Measurements from ENCODE around the gene AKAP6.

Gene AKAP6

GRCh38 chr14:32531942-32532515 lies 202.9 kb downstream of the AKAP6 start:
- no peak for DNase-seq (ENCODE audit: low read depth in 3 of 3, low spot score in 1 of 3)

- no peak for DNase-seq (ENCODE audit: low read depth in 3 of 3, low spot score in 1 of 3)
Observed at GRCh38 chr14:32534145-32534544, 205.0 kb downstream of the AKAP6 start.

- no peak for DNase-seq (ENCODE audit: low read depth in 3 of 3, low spot score in 1 of 3)
Observed at GRCh38 chr14:32536175-32536574, 207.1 kb downstream of the AKAP6 start.

- no peak for DNase-seq (ENCODE audit: low read depth in 3 of 3, low spot score in 1 of 3)
Observed at GRCh38 chr14:32537166-32537565, 208.1 kb downstream of the AKAP6 start.

- DNase-seq (ENCODE audit: low read depth in 3 of 3, low spot score in 1 of 3) = no peak
Observed at GRCh38 chr14:32542507-32542906, 213.4 kb downstream of the AKAP6 start.

- no peak for DNase-seq (ENCODE audit: low read depth in 3 of 3, low spot score in 1 of 3)
Observed at GRCh38 chr14:32545095-32545494, 216.0 kb downstream of the AKAP6 start.

- no peak for DNase-seq (ENCODE audit: low read depth in 3 of 3, low spot score in 1 of 3)
Observed at GRCh38 chr14:32545506-32546210, 216.6 kb downstream of the AKAP6 start.

- no peak for DNase-seq (ENCODE audit: low read depth in 3 of 3, low spot score in 1 of 3)
Observed at GRCh38 chr14:32546246-32546645, 217.1 kb downstream of the AKAP6 start.

GRCh38 chr14:32552766-32553165 lies 223.7 kb downstream of the AKAP6 start:
- DNase-seq (ENCODE audit: low read depth in 3 of 3, low spot score in 1 of 3) = no peak

- no peak for DNase-seq (ENCODE audit: low read depth in 3 of 3, low spot score in 1 of 3)
Observed at GRCh38 chr14:32559048-32559447, 229.9 kb downstream of the AKAP6 start.

GRCh38 chr14:32559590-32559989 lies 230.5 kb downstream of the AKAP6 start:
- DNase-seq (ENCODE audit: low read depth in 3 of 3, low spot score in 1 of 3) = no peak

- DNase-seq (ENCODE audit: low read depth in 3 of 3, low spot score in 1 of 3) = no peak
Observed at GRCh38 chr14:32560209-32560857, 231.2 kb downstream of the AKAP6 start.

- no peak for DNase-seq (ENCODE audit: low read depth in 3 of 3, low spot score in 1 of 3)
Observed at GRCh38 chr14:32561520-32561919, 232.4 kb downstream of the AKAP6 start.

GRCh38 chr14:32564596-32564995 lies 235.5 kb downstream of the AKAP6 start:
- no peak for DNase-seq (ENCODE audit: low read depth in 3 of 3, low spot score in 1 of 3)

GRCh38 chr14:32565256-32565655 lies 236.2 kb downstream of the AKAP6 start:
- DNase-seq (ENCODE audit: low read depth in 3 of 3, low spot score in 1 of 3) = no peak

GRCh38 chr14:32567543-32568384 lies 238.7 kb downstream of the AKAP6 start:
- DNase-seq (ENCODE audit: low read depth in 3 of 3, low spot score in 1 of 3) = no peak

- no peak for DNase-seq (ENCODE audit: low read depth in 3 of 3, low spot score in 1 of 3)
Observed at GRCh38 chr14:32571551-32571950, 242.5 kb downstream of the AKAP6 start.

- no peak for DNase-seq (ENCODE audit: low read depth in 3 of 3, low spot score in 1 of 3)
Observed at GRCh38 chr14:32571995-32572866, 243.1 kb downstream of the AKAP6 start.

- no peak for DNase-seq (ENCODE audit: low read depth in 3 of 3, low spot score in 1 of 3)
Observed at GRCh38 chr14:32572867-32573150, 243.7 kb downstream of the AKAP6 start.

- no peak for DNase-seq (ENCODE audit: low read depth in 3 of 3, low spot score in 1 of 3)
Observed at GRCh38 chr14:32574269-32574668, 245.2 kb downstream of the AKAP6 start.

Measured in stimulated activated CD4-positive, alpha-beta T cell treated with anti-CD3 and anti-CD28 coated beads, TNF-alpha, amount 100 ng/mL, for 1 hour (primary cell).